ENCODE data around the gene ALDH1A3. TPM values are rescaled to one million over a fixed set of nuclear protein-coding genes. Genes with fewer than 3 reads are reported as not detected.

ALDH1A3 gene
- total and polyA plus RNA-seq, 2 donors (not counting 1 experiment from before 2014, with no cell fraction given): not detected

- Mint-ChIP-seq H3K4me3 (no peak overlapping the region), H3K27ac (no peak overlapping the region), H3K4me1 (peaks cover 75% of the 10 kb centered on the region), H3K9me3 (ENCODE audit: insufficient read depth) (no peaks in the 10 kb centered on the region), H3K27me3 (no peaks in the 10 kb centered on the region)
- ChIA-PET CTCF (interaction anchor here (1.0 to 6.5 kb wide), 6 partner anchors 8 to 87 kb away, joined by 3 to 72 read pairs (median 5); partner anchors contain the start of gene LRRK1), POLR2A (no interaction called here)
- Histone ChIP-seq H3K79me2 (ENCODE audit: control insufficient read depth, insufficient read depth, low read length) (peaks cover 35% of the 10 kb centered on the region), H2AFZ (ENCODE audit: insufficient read depth, low read depth, low read length, poor library complexity, severe bottlenecking) (no peak overlapping the region), H3K27me3 (replicated peaks in 1 of 4; ENCODE audit: control extremely low read depth in 1 of 4, control insufficient read depth in 3 of 4, insufficient read depth in 4 of 4, low read length in 3 of 4) (no peaks in the 10 kb centered on the region), H3K4me2 (replicated peaks; ENCODE audit: low read depth, low read length, poor library complexity, severe bottlenecking) (no peak overlapping the region), H3K4me3 (ENCODE audit: control extremely low read depth in 1 of 5, extremely low read depth in 1 of 5, insufficient read depth in 1 of 5, low read depth in 2 of 5, low read length in 4 of 5) (no peak overlapping the region), H4K20me1 (ENCODE audit: control insufficient read depth, insufficient read depth, low read length, poor library complexity, severe bottlenecking) (peaks cover 7% of the 10 kb centered on the region), H3K36me3 (replicated peaks in 1 of 2; ENCODE audit: control extremely low read depth in 1 of 2, control insufficient read depth in 1 of 2, extremely low read depth in 1 of 2, insufficient read depth in 2 of 2, low read length in 1 of 2) (peaks cover 0 to 29% of the 10 kb centered on the region in 2 experiments), H3K27ac (ENCODE audit: low read length in 2 of 2) (no peak overlapping the region), H3K9me3 (ENCODE audit: control extremely low read depth in 1 of 3, control insufficient read depth in 2 of 3, insufficient read depth in 1 of 3, low read length in 2 of 3) (no peaks in the 10 kb centered on the region), H3K4me1 (ENCODE audit: control insufficient read depth in 2 of 2, insufficient read depth in 2 of 2, low read length in 2 of 2) (peaks cover 50 to 72% of the 10 kb centered on the region in 2 donors), H3K9ac (ENCODE audit: low read length) (no peak overlapping the region)
- TF ChIP-seq CTCF (IDR thresholded peaks at IDR 0.05) (no peak), EZH2 (IDR thresholded peaks at IDR 0.05; ENCODE audit: borderline replicate concordance, insufficient read depth, low read depth, low read length, poor library complexity, severe bottlenecking) (no peak)
- DNase-seq (no peak), ATAC-seq (ENCODE audit: low read depth) (no peak)
- WGBS (ENCODE audit: insufficient coverage): 90% methylated on average over 6 of the region's 13 CpGs
- intact Hi-C loops (cut with micrococcal nuclease): loop anchor here (1.0 kb wide), 1 partner anchor 8 kb away; no protein-coding TSS in a partner anchor
Observed at GRCh38 chr15:100928632-100929280, 49.1 kb downstream of the ALDH1A3 start.

- Mint-ChIP-seq H3K27me3 (no peaks in the 10 kb centered on the region), H3K9me3 (ENCODE audit: insufficient read depth) (no peaks in the 10 kb centered on the region), H3K4me1 (peaks cover 74% of the 10 kb centered on the region), H3K27ac (peak overlapping the region; percentile 37), H3K4me3 (peak overlapping the region; percentile 55)
- ATAC-seq (ENCODE audit: low read depth): no peak
- no peak overlapping the region for H3K27ac ChIP-seq (ENCODE audit: low read length in 2 of 2)
- TF ChIP-seq EZH2 (IDR thresholded peaks at IDR 0.05; ENCODE audit: borderline replicate concordance, insufficient read depth, low read depth, low read length, poor library complexity, severe bottlenecking): no peak
- no peak for TF ChIP-seq CTCF (IDR thresholded peaks at IDR 0.05)
- ChIA-PET CTCF (interaction anchor here (1.0 to 6.5 kb wide), 5 partner anchors 12 to 79 kb away, joined by 3 to 72 read pairs (median 5); partner anchors contain the start of gene LRRK1), POLR2A (interaction anchor here (0.9 kb wide), 1 partner anchor 12 kb away, joined by 3 read pairs; no protein-coding TSS in a partner anchor)
- no peak overlapping the region for H2AFZ ChIP-seq (ENCODE audit: insufficient read depth, low read depth, low read length, poor library complexity, severe bottlenecking)
- WGBS (ENCODE audit: insufficient coverage): 4% methylated on average over 6 of the region's 6 CpGs
- H3K9ac ChIP-seq (ENCODE audit: low read length): no peak overlapping the region
- H3K27me3 ChIP-seq (replicated peaks in 1 of 4; ENCODE audit: control extremely low read depth in 1 of 4, control insufficient read depth in 3 of 4, insufficient read depth in 4 of 4, low read length in 3 of 4): no peaks in the 10 kb centered on the region
- no peaks in the 10 kb centered on the region for H3K9me3 ChIP-seq (ENCODE audit: control extremely low read depth in 1 of 3, control insufficient read depth in 2 of 3, insufficient read depth in 1 of 3, low read length in 2 of 3)
- H3K36me3 ChIP-seq (replicated peaks in 1 of 2; ENCODE audit: control extremely low read depth in 1 of 2, control insufficient read depth in 1 of 2, extremely low read depth in 1 of 2, insufficient read depth in 2 of 2, low read length in 1 of 2): peaks cover 0 to 24% of the 10 kb centered on the region in 2 experiments
- peak overlapping the region; percentile 4 for H3K4me2 ChIP-seq (replicated peaks; ENCODE audit: low read depth, low read length, poor library complexity, severe bottlenecking)
- intact Hi-C loops (cut with micrococcal nuclease): loop anchor here (1.0 kb wide), 1 partner anchor 9 kb away; no protein-coding TSS in a partner anchor
- no peak overlapping the region for H3K4me3 ChIP-seq (ENCODE audit: control extremely low read depth in 1 of 5, extremely low read depth in 1 of 5, insufficient read depth in 1 of 5, low read depth in 2 of 5, low read length in 4 of 5)
- H3K4me1 ChIP-seq (ENCODE audit: control insufficient read depth in 2 of 2, insufficient read depth in 2 of 2, low read length in 2 of 2): peaks cover 56 to 73% of the 10 kb centered on the region in 2 donors
- no peak for DNase-seq
- peaks cover 26% of the 10 kb centered on the region for H3K79me2 ChIP-seq (ENCODE audit: control insufficient read depth, insufficient read depth, low read length)
- peaks cover 13% of the 10 kb centered on the region for H4K20me1 ChIP-seq (ENCODE audit: control insufficient read depth, insufficient read depth, low read length, poor library complexity, severe bottlenecking)
Observed at GRCh38 chr15:100929641-100930042, 50.0 kb downstream of the ALDH1A3 start.

Measured in B cell (primary cell).